ENCODE results near the gene TSPAN12. TPM values are rescaled to one million over a fixed set of nuclear protein-coding genes. Genes with fewer than 3 reads are reported as not detected.

TSPAN12 gene
- total RNA-seq, 1 experiment from 2014 or later = 1.4 TPM

- Histone ChIP-seq H3K27ac (ENCODE audit: low read length) (no peak overlapping the region), H3K36me3 (ENCODE audit: control insufficient read depth, insufficient read depth, low read length) (no peaks in the 10 kb centered on the region), H3K27me3 (ENCODE audit: control insufficient read depth, insufficient read depth, low read length) (no peaks in the 10 kb centered on the region), H3K4me1 (ENCODE audit: control insufficient read depth, insufficient read depth, low read length) (no peaks in the 10 kb centered on the region), H3K9me3 (ENCODE audit: control insufficient read depth, insufficient read depth, low read depth, low read length) (no peaks in the 10 kb centered on the region), H3K4me3 (ENCODE audit: low read depth in 2 of 2, low read length in 2 of 2) (no peak overlapping the region)
- in situ Hi-C loops (cut with HindIII; ENCODE audit: low pct_unique_long_range_greater_than_20kb, low sequenced_read_pairs) (no loop called here), intact Hi-C loops (cut with micrococcal nuclease; ENCODE audit: unreplicated experiment) (no loop called here)
- ATAC-seq (no peak), DNase-seq (ENCODE audit: low read depth, low spot score) (no peak)
- no peak for TF ChIP-seq SIN3A (IDR thresholded peaks at IDR 0.05; ENCODE audit: borderline replicate concordance, insufficient read depth, low read depth, low read length)
- TF ChIP-seq, protein P1, sequence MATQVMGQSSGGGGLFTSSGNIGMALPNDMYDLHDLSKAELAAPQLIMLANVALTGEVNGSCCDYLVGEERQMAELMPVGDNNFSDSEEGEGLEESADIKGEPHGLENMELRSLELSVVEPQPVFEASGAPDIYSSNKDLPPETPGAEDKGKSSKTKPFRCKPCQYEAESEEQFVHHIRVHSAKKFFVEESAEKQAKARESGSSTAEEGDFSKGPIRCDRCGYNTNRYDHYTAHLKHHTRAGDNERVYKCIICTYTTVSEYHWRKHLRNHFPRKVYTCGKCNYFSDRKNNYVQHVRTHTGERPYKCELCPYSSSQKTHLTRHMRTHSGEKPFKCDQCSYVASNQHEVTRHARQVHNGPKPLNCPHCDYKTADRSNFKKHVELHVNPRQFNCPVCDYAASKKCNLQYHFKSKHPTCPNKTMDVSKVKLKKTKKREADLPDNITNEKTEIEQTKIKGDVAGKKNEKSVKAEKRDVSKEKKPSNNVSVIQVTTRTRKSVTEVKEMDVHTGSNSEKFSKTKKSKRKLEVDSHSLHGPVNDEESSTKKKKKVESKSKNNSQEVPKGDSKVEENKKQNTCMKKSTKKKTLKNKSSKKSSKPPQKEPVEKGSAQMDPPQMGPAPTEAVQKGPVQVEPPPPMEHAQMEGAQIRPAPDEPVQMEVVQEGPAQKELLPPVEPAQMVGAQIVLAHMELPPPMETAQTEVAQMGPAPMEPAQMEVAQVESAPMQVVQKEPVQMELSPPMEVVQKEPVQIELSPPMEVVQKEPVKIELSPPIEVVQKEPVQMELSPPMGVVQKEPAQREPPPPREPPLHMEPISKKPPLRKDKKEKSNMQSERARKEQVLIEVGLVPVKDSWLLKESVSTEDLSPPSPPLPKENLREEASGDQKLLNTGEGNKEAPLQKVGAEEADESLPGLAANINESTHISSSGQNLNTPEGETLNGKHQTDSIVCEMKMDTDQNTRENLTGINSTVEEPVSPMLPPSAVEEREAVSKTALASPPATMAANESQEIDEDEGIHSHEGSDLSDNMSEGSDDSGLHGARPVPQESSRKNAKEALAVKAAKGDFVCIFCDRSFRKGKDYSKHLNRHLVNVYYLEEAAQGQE (IDR thresholded peaks at IDR 0.05; ENCODE audit: insufficient read depth in 1 of 2, low read depth in 2 of 2, low read length in 1 of 2) = no peak
- TF ChIP-seq CTCF (IDR thresholded peaks at IDR 0.05) = no peak
- no peak for TF ChIP-seq POLR2AphosphoS5 (IDR thresholded peaks at IDR 0.05; ENCODE audit: low read depth, low read length)
- CTCF ChIA-PET = no interaction called here
- POLR2A ChIA-PET = no interaction called here
- BruUV-seq (replicated peaks) = no TSS peak
These were observed 16.3 kb downstream of the TSPAN12 start for GRCh38 chr7:120841608-120842007.

- POLR2A ChIA-PET = no interaction called here
These were observed 19.7 kb downstream of the TSPAN12 start for GRCh38 chr7:120838281-120838682.

More at GRCh38 chr7:120838281-120838682, 19.7 kb downstream of the TSPAN12 start:
- Histone ChIP-seq H3K4me3 (ENCODE audit: low read depth in 2 of 2, low read length in 2 of 2) (no peak overlapping the region), H3K9me3 (ENCODE audit: control insufficient read depth, insufficient read depth, low read depth, low read length) (no peaks in the 10 kb centered on the region), H3K4me1 (ENCODE audit: control insufficient read depth, insufficient read depth, low read length) (no peaks in the 10 kb centered on the region), H3K36me3 (ENCODE audit: control insufficient read depth, insufficient read depth, low read length) (no peaks in the 10 kb centered on the region), H3K27ac (ENCODE audit: low read length) (no peak overlapping the region), H3K27me3 (ENCODE audit: control insufficient read depth, insufficient read depth, low read length) (no peaks in the 10 kb centered on the region)
- DNase-seq (ENCODE audit: low read depth, low spot score) (no peak), ATAC-seq (no peak)
- no TSS peak for BruUV-seq (replicated peaks)
- TF ChIP-seq TCF7L2 (IDR thresholded peaks at IDR 0.05; ENCODE audit: low read depth, low read length) = no peak
- TF ChIP-seq, protein P1 (IDR thresholded peaks at IDR 0.05; ENCODE audit: insufficient read depth in 1 of 2, low read depth in 2 of 2, low read length in 1 of 2) = no peak
- TF ChIP-seq CTCF (IDR thresholded peaks at IDR 0.05) = no peak
- no peak for TF ChIP-seq POLR2AphosphoS5 (IDR thresholded peaks at IDR 0.05; ENCODE audit: low read depth, low read length)
- no peak for TF ChIP-seq SIN3A (IDR thresholded peaks at IDR 0.05; ENCODE audit: borderline replicate concordance, insufficient read depth, low read depth, low read length)
- in situ Hi-C loops (cut with HindIII; ENCODE audit: low pct_unique_long_range_greater_than_20kb, low sequenced_read_pairs) = no loop called here
- intact Hi-C loops (cut with micrococcal nuclease; ENCODE audit: unreplicated experiment) = no loop called here
- CTCF ChIA-PET = no interaction called here
